A549 treated with ZK216348 at 1 μM for 4 hours (cell line): Measurements from ENCODE around the gene SAMD13. TPM values are rescaled to one million over a fixed set of nuclear protein-coding genes. Genes with fewer than 3 reads are reported as not detected.

ENCODE experiments used
- total RNA-seq: library from RNA; stranded (reverse); fragments of 200-300 nt; extraction: Qiagen RNA extraction; gene quantifications from 5 replicates; pipeline ENCODE4 v1.2.3, GENCODE V29; 2022; ENCODE audit warnings: low read depth

SAMD13 gene
- 0.19 to 1.1 TPM (median 0.53 TPM) in 5 replicates for total RNA-seq

DNA sequence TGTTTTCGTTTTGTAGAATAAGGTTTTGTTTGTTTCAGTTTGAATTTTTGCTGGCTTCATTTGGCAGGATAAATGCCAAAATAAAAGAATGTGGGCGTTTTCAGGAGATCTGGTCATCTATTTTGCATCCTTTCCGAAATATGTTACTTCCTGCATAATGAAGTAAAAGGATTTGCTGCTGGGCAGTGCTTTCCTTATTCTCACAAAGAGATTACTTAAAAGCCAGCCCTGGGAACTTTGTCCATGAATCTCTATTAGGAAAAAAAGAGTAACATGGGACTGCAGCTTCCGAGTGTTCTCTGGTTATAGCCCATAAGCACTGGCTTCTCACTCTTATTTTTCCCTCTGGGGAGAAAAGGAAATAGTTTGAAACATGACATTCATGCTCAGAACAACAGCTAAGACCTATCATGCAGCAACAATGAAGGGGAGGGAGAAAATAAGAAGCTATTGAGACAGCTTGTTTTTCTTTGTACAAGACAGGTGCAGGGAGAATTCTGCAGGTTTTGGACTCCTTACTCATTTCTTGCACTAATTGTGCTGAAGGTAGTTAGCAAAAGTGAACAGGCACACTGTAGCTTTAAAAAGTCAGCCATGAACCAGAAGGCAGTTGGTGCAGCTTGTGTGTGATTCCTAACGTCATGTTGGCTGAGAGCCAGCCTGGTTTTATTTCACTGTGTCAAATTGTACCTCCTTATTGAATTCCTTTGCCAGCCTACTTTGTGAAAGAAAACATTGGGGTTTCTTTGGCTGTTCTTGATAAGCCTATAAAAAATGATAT, at the start of gene SAMD13:
Gene SAMD13 (plus strand): TSS at position 705 of the 781 bp plus-strand sequence. CDS start 1,527 bp downstream, outside the sequence.

DNA sequence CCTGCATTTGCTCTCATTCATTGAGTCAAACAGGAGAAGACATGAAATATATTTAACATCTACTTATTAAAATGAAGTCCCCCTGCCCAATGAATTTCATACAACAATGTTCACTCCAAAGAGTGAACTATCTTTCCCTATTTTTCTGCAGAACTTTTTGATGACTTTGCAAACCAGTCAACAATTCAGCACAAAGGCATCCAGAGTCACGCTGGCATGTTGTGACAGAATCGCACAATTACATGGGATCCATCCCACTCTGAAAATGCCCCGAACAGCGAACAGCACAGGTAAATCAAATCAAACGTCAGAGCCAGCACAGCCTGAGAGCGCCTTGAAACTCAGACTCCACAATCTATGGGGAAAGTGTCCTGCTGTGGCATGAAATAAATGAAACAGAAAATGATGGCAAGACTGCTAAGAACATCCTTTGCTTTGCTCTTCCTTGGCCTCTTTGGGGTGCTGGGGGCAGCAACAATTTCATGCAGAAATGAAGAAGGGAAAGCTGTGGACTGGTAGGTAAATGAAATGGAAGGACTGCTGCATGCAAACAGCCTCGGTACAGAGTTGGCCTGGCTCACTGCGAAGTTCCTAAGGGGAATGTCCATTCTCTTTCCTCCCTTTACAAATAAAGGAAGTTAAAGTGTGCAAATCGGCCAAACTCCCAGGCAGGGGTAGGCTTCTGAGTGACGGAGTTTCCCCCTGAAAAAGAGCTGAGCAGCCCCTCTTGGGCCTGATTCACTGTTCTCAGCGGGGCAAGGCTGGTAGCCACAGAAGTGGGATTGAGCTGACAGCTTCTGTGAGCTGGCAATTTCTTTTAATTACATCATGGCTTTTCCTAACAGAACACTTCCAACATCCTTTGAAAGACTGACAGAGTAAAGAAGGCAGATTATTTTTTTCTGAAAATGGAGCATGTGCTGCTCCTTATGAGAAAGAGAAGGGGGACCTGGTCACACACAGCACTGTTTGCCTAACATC, 97.0 kb downstream of the SAMD13 start, which contains the start of gene DNASE2B:
Gene DNASE2B (plus strand): TSS at position 310 of the 981 bp plus-strand sequence. CDS start 81 bp downstream, at position 391.

Other genes with a start within 250 kb of the SAMD13 start
- 4.3 to 11.8 TPM (median 9.1 TPM) in 5 replicates for gene PRKACB, start 157.4 kb upstream of the SAMD13 start, total RNA-seq
- not detected in 5 replicates for gene DNASE2B, start 96.8 kb downstream of the SAMD13 start, total RNA-seq
- gene RPF1, start 177.6 kb downstream of the SAMD13 start, total RNA-seq, result 28.1 to 40.2 TPM (median 29.5 TPM) in 5 replicates
- 0.75 to 2.3 TPM (median 1.1 TPM) in 4 of 5 replicates, not detected in the other for gene SPATA1, start 204.7 kb downstream of the SAMD13 start, total RNA-seq
- gene GNG5, start 204.9 kb downstream of the SAMD13 start, total RNA-seq, result 158 to 190 TPM (median 169 TPM) in 5 replicates